ENCODE measurements around the gene RAB7B. TPM values are rescaled to one million over a fixed set of nuclear protein-coding genes. Genes with fewer than 3 reads are reported as not detected.

Gene RAB7B
- total RNA-seq, 1 experiment from 2014 or later: not detected

DNA sequence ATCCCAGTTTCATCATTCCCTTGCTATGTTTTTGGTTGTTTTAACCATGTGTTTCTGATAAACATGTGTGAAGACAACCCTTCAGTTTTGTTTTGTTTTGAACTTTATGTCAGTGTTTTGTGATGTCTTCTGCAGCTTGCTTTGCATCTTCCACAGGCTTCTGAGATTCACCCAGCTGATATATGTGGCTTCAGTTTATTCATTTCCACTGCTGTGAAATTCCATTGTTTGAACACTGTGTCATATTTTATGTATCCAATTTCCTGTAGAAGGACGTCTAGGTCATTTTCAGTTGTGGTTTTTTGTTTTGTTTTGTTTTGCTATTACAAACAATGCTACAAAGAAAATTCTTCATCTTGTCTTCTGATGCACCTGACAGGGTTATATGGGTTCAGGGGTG lies 32.7 kb downstream of the RAB7B start:
- H3K9ac ChIP-seq (ENCODE audit: low read length): no peak overlapping the region
- H3K4me3 ChIP-seq (ENCODE audit: low read length): no peak overlapping the region
- H3K36me3 ChIP-seq (ENCODE audit: insufficient read depth, low read length): no peaks in the 10 kb centered on the region
- H3K27ac ChIP-seq (ENCODE audit: low read length): no peak overlapping the region
- no peaks in the 10 kb centered on the region for H3K79me2 ChIP-seq (ENCODE audit: low read length)
- peaks cover 6% of the 10 kb centered on the region for H3K4me1 ChIP-seq (ENCODE audit: low read length)
- no peaks in the 10 kb centered on the region for H3K27me3 ChIP-seq (ENCODE audit: low read length)
- DNase-seq: no peak
- H4K20me1 ChIP-seq (ENCODE audit: insufficient read depth, low read depth, low read length): no peaks in the 10 kb centered on the region
- no peak overlapping the region for H3K4me2 ChIP-seq (ENCODE audit: low read depth, low read length, poor library complexity, severe bottlenecking)
- H3K9me2 ChIP-seq (replicated peaks; ENCODE audit: insufficient read depth, low read length): no peaks in the 10 kb centered on the region
- no peaks in the 10 kb centered on the region for H3K9me3 ChIP-seq (ENCODE audit: low read length)
- H2AFZ ChIP-seq (ENCODE audit: low read length): no peak overlapping the region

DNA sequence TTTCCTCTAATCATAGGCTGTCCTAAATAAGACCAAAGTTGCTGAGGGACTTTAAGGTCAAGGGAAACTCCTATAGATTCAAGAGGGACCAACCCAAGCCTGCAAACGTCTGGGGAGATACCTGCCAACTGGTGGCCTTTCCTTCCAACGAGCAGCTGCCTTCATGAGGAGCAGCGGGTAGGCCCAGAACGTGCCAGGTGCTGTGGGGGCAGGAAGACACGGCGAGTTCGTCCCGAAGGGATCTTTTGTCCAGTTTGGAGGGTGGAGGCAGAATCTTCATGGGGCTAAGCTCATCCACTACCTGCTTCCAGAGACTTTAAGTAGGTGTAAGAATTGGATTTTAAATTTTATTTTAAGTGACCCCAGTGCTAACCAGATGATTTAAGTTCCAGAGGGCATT lies 34.0 kb downstream of the RAB7B start:
- Histone ChIP-seq H3K4me1 (ENCODE audit: low read length) (peaks cover 9% of the 10 kb centered on the region), H3K9me3 (ENCODE audit: low read length) (no peaks in the 10 kb centered on the region), H2AFZ (ENCODE audit: low read length) (no peak overlapping the region), H4K20me1 (ENCODE audit: insufficient read depth, low read depth, low read length) (no peaks in the 10 kb centered on the region), H3K79me2 (ENCODE audit: low read length) (no peaks in the 10 kb centered on the region), H3K9ac (ENCODE audit: low read length) (no peak overlapping the region), H3K27me3 (ENCODE audit: low read length) (no peaks in the 10 kb centered on the region), H3K27ac (ENCODE audit: low read length) (no peak overlapping the region), H3K4me3 (ENCODE audit: low read length) (no peak overlapping the region), H3K4me2 (ENCODE audit: low read depth, low read length, poor library complexity, severe bottlenecking) (no peak overlapping the region), H3K9me2 (replicated peaks; ENCODE audit: insufficient read depth, low read length) (no peaks in the 10 kb centered on the region), H3K36me3 (ENCODE audit: insufficient read depth, low read length) (no peaks in the 10 kb centered on the region)
- no peak for DNase-seq

DNA sequence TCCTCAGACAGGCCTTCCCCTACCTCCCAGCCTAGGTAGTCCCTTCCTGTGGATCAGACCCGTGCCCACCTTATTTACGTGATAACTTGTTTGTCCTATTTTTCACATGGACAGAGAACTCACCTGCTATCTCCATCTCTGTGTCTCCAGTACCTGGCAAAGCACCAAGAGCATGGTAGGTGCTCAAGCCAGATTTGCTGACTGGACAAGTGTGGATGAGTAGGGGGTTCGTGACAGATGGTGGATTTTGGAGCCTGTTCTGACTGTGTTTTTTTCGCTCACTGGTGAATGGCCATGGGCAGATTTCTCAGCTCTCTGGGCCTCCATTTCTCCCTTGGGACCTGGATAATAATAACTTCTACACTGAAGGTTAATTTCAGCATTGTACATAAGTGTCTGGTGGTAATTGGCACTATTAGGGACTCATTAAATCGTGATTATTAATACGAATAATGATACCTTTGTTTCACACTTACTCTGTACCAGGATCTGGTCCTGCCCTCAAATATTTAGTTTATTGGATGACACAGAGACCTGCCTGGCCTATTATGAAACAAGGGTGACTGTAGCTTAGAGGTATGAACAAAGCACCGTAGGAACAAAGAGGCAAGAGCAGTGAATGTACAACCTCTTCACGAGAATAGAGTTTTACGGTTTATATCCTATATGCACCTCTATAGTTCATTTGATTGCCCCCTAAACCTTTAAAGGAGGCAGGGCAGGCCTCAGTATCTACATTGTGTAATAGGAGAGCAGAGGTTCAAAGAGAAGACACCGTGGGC lies 35.5 kb downstream of the RAB7B start:
- no peak for DNase-seq
- Histone ChIP-seq H4K20me1 (ENCODE audit: insufficient read depth, low read depth, low read length) (no peaks in the 10 kb centered on the region), H3K4me3 (ENCODE audit: low read length) (no peak overlapping the region), H2AFZ (ENCODE audit: low read length) (no peak overlapping the region), H3K9me2 (replicated peaks; ENCODE audit: insufficient read depth, low read length) (no peaks in the 10 kb centered on the region), H3K79me2 (ENCODE audit: low read length) (no peaks in the 10 kb centered on the region), H3K27me3 (ENCODE audit: low read length) (no peaks in the 10 kb centered on the region), H3K9me3 (ENCODE audit: low read length) (no peaks in the 10 kb centered on the region), H3K9ac (ENCODE audit: low read length) (no peak overlapping the region), H3K4me2 (ENCODE audit: low read depth, low read length, poor library complexity, severe bottlenecking) (no peak overlapping the region), H3K36me3 (ENCODE audit: insufficient read depth, low read length) (no peaks in the 10 kb centered on the region), H3K27ac (ENCODE audit: low read length) (no peak overlapping the region), H3K4me1 (ENCODE audit: low read length) (peaks cover 9% of the 10 kb centered on the region)

DNA sequence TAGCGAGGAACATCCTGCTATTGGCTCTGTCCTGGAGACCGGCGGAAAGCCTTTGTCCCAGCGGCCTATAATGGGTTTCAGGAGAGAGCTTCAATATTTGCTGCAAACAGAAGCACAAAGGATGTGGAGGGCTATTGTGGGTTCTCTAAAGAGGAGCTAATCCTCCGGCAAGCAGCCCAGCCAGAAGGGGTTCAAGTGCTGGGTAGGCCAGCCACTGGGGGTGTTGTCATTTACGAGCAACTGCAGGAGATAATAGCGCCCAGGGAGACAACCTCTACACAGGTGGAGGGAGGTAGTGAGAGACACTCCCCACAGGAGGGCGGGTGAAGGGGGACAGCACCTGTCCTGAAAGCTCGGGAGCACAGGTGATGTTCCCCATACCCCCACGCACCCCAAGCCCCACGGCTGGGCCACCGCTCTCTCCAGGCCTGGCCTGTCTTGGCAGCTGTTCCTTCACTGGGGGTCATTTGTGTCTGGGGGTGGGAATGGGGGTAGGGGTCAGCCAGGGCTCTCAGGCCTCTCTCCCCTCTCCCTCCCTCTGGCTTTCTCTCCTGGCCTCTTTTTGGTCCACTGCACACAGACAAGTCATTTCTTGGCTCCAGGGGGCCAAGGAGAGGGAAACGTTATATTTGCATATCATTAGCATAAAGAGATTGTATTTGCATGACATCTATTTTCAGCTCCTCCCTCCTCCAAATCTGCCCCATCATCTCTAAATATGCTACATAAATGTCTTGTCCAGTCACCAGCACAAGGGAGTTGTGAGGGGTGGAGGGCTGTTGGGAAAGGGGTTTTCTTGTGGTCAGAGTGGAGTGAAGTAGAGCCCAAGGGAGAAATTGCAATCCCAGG lies 37.9 kb downstream of the RAB7B start:
- Histone ChIP-seq H3K27ac (ENCODE audit: low read length) (no peak overlapping the region), H3K27me3 (ENCODE audit: low read length) (no peaks in the 10 kb centered on the region), H3K36me3 (ENCODE audit: insufficient read depth, low read length) (no peaks in the 10 kb centered on the region), H3K9me2 (replicated peaks; ENCODE audit: insufficient read depth, low read length) (no peaks in the 10 kb centered on the region), H3K9ac (ENCODE audit: low read length) (no peak overlapping the region), H4K20me1 (ENCODE audit: insufficient read depth, low read depth, low read length) (no peaks in the 10 kb centered on the region), H3K4me1 (ENCODE audit: low read length) (peaks cover 9% of the 10 kb centered on the region), H3K4me2 (ENCODE audit: low read depth, low read length, poor library complexity, severe bottlenecking) (peak overlapping the region; percentile 39), H3K9me3 (ENCODE audit: low read length) (no peaks in the 10 kb centered on the region), H3K79me2 (ENCODE audit: low read length) (no peaks in the 10 kb centered on the region), H2AFZ (ENCODE audit: low read length) (no peak overlapping the region), H3K4me3 (ENCODE audit: low read length) (no peak overlapping the region)
- peak; percentile 48 for DNase-seq

DNA sequence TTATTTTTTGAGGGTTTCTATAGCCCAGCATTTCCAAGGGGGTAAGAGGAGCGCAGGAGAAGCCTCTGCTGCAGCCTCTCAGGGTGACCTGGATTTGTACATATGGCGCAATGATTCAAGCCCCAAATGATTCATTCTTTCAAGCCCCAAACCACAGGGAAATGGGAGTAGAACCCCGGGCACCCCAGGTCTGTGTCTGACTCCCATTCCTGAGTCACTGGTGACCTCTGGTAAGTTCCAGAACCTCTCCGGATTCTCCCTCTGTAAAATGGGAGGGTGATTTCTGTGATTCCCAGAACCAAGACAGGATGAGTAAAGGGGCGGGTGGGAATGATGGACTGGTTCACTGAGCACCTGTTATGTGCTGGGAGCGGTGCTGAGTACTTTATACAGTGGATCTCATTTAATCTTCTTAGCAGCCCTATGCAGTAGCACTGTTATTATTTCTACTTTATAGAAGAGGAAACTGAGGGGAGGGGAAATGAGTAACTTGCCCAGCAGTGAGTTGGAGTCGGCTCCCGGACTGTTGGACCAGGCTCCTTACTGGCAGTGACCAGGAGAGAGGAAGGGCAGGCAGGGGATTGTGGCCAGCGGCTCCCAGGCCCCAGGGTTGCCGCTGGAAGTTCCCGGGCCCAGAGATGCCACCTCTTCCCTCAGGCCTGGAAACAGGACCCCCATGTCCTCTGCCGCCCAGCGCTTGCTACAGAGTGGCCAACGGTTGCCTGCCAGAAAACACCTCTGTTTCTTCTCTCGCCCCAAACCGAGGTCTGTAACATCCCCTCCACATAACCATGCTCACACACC lies 39.6 kb downstream of the RAB7B start:
- Histone ChIP-seq H3K4me2 (ENCODE audit: low read depth, low read length, poor library complexity, severe bottlenecking) (no peak overlapping the region), H3K27ac (ENCODE audit: low read length) (no peak overlapping the region), H3K4me3 (ENCODE audit: low read length) (no peak overlapping the region), H4K20me1 (ENCODE audit: insufficient read depth, low read depth, low read length) (no peaks in the 10 kb centered on the region), H3K9me3 (ENCODE audit: low read length) (no peaks in the 10 kb centered on the region), H3K27me3 (ENCODE audit: low read length) (no peaks in the 10 kb centered on the region), H3K9ac (ENCODE audit: low read length) (no peak overlapping the region), H2AFZ (ENCODE audit: low read length) (no peak overlapping the region), H3K79me2 (ENCODE audit: low read length) (no peaks in the 10 kb centered on the region), H3K4me1 (ENCODE audit: low read length) (peaks cover 9% of the 10 kb centered on the region), H3K9me2 (replicated peaks; ENCODE audit: insufficient read depth, low read length) (no peaks in the 10 kb centered on the region), H3K36me3 (ENCODE audit: insufficient read depth, low read length) (no peaks in the 10 kb centered on the region)
- DNase-seq: no peak

DNA sequence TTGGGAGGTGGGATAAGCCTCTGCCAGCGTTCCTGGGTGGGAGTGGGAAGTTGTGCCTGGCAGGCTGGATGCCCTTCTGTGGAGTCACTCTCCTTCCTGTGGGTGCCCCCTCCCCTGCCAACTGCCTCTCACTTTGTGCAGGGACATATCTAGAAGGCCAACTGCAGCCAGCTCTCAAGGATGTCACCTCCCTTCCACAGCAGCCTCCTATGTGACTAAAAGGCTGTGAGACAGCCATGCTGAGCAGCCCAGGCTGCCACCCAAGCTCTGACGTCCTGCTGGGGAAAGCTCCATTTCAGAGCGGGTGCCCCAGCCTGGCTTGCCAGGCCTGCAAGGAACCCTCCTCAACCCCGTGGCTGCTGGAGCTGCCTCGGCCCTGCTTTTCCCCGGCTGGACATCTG lies 40.4 kb downstream of the RAB7B start:
- H4K20me1 ChIP-seq (ENCODE audit: insufficient read depth, low read depth, low read length): no peaks in the 10 kb centered on the region
- H2AFZ ChIP-seq (ENCODE audit: low read length): no peak overlapping the region
- no peaks in the 10 kb centered on the region for H3K79me2 ChIP-seq (ENCODE audit: low read length)
- H3K4me3 ChIP-seq (ENCODE audit: low read length): no peak overlapping the region
- H3K27me3 ChIP-seq (ENCODE audit: low read length): no peaks in the 10 kb centered on the region
- H3K4me2 ChIP-seq (ENCODE audit: low read depth, low read length, poor library complexity, severe bottlenecking): no peak overlapping the region
- H3K4me1 ChIP-seq (ENCODE audit: low read length): peaks cover 9% of the 10 kb centered on the region
- no peaks in the 10 kb centered on the region for H3K9me2 ChIP-seq (replicated peaks; ENCODE audit: insufficient read depth, low read length)
- no peaks in the 10 kb centered on the region for H3K36me3 ChIP-seq (ENCODE audit: insufficient read depth, low read length)
- no peak for DNase-seq
- no peak overlapping the region for H3K27ac ChIP-seq (ENCODE audit: low read length)
- H3K9me3 ChIP-seq (ENCODE audit: low read length): no peaks in the 10 kb centered on the region
- H3K9ac ChIP-seq (ENCODE audit: low read length): no peak overlapping the region

DNA sequence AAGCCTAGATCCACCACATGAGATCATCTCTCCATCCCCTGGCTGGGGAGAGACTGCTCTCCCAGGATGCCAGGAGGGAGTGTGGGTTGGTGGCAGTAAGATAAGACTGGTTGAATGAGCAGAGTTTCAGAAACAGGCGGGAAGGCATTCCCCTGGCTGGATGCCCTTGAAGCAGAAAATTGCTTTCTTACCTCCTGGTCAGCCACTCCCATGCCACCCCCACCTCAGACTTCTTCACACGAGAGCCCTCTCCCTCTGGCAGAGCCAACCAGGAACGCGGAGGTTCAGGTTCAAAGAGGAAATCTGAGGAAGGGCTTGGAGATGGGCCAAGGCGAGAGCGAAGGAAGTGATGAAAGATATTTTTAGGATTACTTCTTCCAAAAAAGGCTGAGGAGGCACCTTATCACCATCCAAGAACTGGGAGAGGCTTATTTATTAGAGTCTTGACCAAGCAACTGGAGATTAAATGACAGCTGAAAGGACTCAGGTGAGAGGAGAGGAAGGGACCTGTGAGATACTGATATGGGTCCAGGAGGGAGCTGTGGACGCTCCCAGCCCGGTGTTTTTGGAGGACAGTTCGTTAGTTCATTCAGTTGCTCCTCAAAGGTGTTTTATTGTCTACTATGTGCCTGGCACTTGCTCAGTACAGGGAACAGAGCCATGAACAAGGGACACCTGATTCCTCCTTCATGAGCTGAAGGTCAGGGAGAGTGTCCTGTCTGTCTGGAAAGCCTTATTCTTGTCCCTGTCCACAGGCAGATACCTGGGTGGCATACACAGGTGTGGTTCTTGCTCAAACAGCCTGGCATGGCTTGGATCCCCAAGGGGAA lies 41.0 kb downstream of the RAB7B start:
- H3K4me3 ChIP-seq (ENCODE audit: low read length): no peak overlapping the region
- no peak overlapping the region for H3K9ac ChIP-seq (ENCODE audit: low read length)
- no peaks in the 10 kb centered on the region for H4K20me1 ChIP-seq (ENCODE audit: insufficient read depth, low read depth, low read length)
- H3K9me2 ChIP-seq (replicated peaks; ENCODE audit: insufficient read depth, low read length): no peaks in the 10 kb centered on the region
- H3K4me2 ChIP-seq (ENCODE audit: low read depth, low read length, poor library complexity, severe bottlenecking): no peak overlapping the region
- H3K79me2 ChIP-seq (ENCODE audit: low read length): no peaks in the 10 kb centered on the region
- no peak overlapping the region for H3K27ac ChIP-seq (ENCODE audit: low read length)
- H3K9me3 ChIP-seq (ENCODE audit: low read length): no peaks in the 10 kb centered on the region
- DNase-seq: no peak
- H3K27me3 ChIP-seq (ENCODE audit: low read length): no peaks in the 10 kb centered on the region
- no peaks in the 10 kb centered on the region for H3K36me3 ChIP-seq (ENCODE audit: insufficient read depth, low read length)
- H3K4me1 ChIP-seq (ENCODE audit: low read length): peaks cover 9% of the 10 kb centered on the region
- H2AFZ ChIP-seq (ENCODE audit: low read length): no peak overlapping the region

All from Karpas-422 (cell line).